Ishikawa (cell line): ENCODE results near the gene CD6.

Experiments
- CEBPB ChIP-seq: IDR thresholded peaks from 2 replicates; pipeline ENCODE4 v1.6.1; 2012
- CREB1 ChIP-seq: IDR thresholded peaks from 2 replicates; pipeline ENCODE4 v1.6.1; 2012; ENCODE audit warnings: low read depth
- EGR1 ChIP-seq: IDR thresholded peaks from 2 replicates; pipeline ENCODE4 v1.6.1; 2012
- EP300 ChIP-seq: IDR thresholded peaks from 2 replicates; pipeline ENCODE4 v1.6.1; 2012; ENCODE audit warnings: borderline replicate concordance
- FOXM1 ChIP-seq: IDR thresholded peaks from 2 replicates; pipeline ENCODE4 v1.6.1; 2012; ENCODE audit warnings: low read depth, borderline replicate concordance
- MAX ChIP-seq: IDR thresholded peaks from 2 replicates; pipeline ENCODE4 v1.6.1; 2012
- NFIC ChIP-seq: IDR thresholded peaks from 2 replicates; pipeline ENCODE4 v1.6.1; 2012
- RAD21 ChIP-seq: IDR thresholded peaks from 2 replicates; pipeline ENCODE4 v1.6.1; 2012; ENCODE audit warnings: low read depth
- REST ChIP-seq: IDR thresholded peaks from 2 replicates; pipeline ENCODE4 v1.6.1; 2012; ENCODE audit warnings: low read depth, mild to moderate bottlenecking
- TAF1 ChIP-seq: IDR thresholded peaks from 2 replicates; pipeline ENCODE4 v1.6.1; 2012; ENCODE audit warnings: low read depth, mild to moderate bottlenecking
- TCF12 ChIP-seq: IDR thresholded peaks from 2 replicates; pipeline ENCODE4 v1.6.1; 2012; ENCODE audit warnings: low read depth
- TEAD4 ChIP-seq: IDR thresholded peaks from 2 replicates; pipeline ENCODE4 v1.6.1; 2012
- USF1 ChIP-seq: IDR thresholded peaks from 2 replicates; pipeline ENCODE4 v1.6.1; 2012
- YY1 ChIP-seq: IDR thresholded peaks from 2 replicates; pipeline ENCODE4 v1.6.1; 2012; ENCODE audit warnings: low read depth
- ZBTB7A ChIP-seq: IDR thresholded peaks from 2 replicates; pipeline ENCODE4 v1.6.1; 2012; ENCODE audit warnings: low read depth

CD6 gene

GRCh38 chr11:60934790-60935605 lies 36.5 kb upstream of the CD6 start:
- TF ChIP-seq ZBTB7A = no peak
- TF ChIP-seq USF1 = no peak
- TF ChIP-seq EP300 = no peak
- TF ChIP-seq YY1 = no peak
- TF ChIP-seq CEBPB = no peak
- TF ChIP-seq NFIC = no peak
- TF ChIP-seq EGR1 = no peak
- TF ChIP-seq TAF1 = no peak
- TF ChIP-seq TEAD4 = no peak
- no peak for TF ChIP-seq MAX
- TF ChIP-seq REST = no peak
- no peak for TF ChIP-seq RAD21
- TF ChIP-seq CREB1 = no peak
- TF ChIP-seq FOXM1 = no peak
- no peak for TF ChIP-seq TCF12

GRCh38 chr11:60935676-60936442 lies 35.6 kb upstream of the CD6 start:
- TF ChIP-seq RAD21 = no peak
- TF ChIP-seq FOXM1 = no peak
- no peak for TF ChIP-seq CEBPB
- no peak for TF ChIP-seq NFIC
- no peak for TF ChIP-seq EP300
- TF ChIP-seq CREB1 = no peak
- TF ChIP-seq TAF1 = no peak
- TF ChIP-seq TEAD4 = no peak
- no peak for TF ChIP-seq TCF12
- TF ChIP-seq REST = no peak
- TF ChIP-seq ZBTB7A = no peak
- no peak for TF ChIP-seq YY1

- TF ChIP-seq TCF12 (no peak), ZBTB7A (no peak), MAX (no peak), TEAD4 (no peak), USF1 (no peak), EGR1 (no peak), EP300 (no peak), YY1 (no peak), TAF1 (no peak), NFIC (no peak), RAD21 (no peak), REST (no peak), FOXM1 (no peak), CREB1 (no peak), CEBPB (no peak)
Measured at GRCh38 chr11:60936467-60937143, 34.9 kb upstream of the CD6 start.
